ENCODE results near the gene RETN.

Gene RETN

DNA sequence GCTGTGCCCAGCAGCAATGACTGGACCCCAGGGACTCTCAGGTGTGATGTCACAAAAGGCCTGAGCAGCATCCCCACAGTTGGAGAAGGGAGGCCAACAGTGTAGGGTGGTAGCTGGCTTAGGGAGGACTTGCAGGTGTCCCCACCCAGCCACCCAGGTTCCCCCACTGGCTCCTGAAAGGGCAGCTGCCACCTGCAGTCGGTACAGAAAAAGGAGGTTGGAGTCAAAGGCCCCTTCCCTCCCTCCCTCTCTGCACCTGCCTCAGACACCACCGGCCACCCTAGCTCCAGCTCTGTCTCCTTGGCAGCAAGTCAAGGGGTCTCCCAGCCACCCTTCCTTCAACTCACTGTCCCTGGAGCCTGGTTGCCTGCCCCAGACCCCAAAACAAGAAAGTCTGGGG, 35.2 kb upstream of the RETN start, which contains the start of gene PCP2:
PCP2 (minus strand) TSS at position 22 of the 400 bp plus-strand sequence. CDS start 262 bp downstream, outside the sequence.
- no peak for DNase-seq
- TF ChIP-seq, protein P1, sequence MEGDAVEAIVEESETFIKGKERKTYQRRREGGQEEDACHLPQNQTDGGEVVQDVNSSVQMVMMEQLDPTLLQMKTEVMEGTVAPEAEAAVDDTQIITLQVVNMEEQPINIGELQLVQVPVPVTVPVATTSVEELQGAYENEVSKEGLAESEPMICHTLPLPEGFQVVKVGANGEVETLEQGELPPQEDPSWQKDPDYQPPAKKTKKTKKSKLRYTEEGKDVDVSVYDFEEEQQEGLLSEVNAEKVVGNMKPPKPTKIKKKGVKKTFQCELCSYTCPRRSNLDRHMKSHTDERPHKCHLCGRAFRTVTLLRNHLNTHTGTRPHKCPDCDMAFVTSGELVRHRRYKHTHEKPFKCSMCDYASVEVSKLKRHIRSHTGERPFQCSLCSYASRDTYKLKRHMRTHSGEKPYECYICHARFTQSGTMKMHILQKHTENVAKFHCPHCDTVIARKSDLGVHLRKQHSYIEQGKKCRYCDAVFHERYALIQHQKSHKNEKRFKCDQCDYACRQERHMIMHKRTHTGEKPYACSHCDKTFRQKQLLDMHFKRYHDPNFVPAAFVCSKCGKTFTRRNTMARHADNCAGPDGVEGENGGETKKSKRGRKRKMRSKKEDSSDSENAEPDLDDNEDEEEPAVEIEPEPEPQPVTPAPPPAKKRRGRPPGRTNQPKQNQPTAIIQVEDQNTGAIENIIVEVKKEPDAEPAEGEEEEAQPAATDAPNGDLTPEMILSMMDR (IDR thresholded peaks at IDR 0.05; ENCODE audit: low read length) = no peak
- no peak within 1 kb of the TSS for H3K4me2 ChIP-seq (ENCODE audit: low read depth, low read length)

DNA sequence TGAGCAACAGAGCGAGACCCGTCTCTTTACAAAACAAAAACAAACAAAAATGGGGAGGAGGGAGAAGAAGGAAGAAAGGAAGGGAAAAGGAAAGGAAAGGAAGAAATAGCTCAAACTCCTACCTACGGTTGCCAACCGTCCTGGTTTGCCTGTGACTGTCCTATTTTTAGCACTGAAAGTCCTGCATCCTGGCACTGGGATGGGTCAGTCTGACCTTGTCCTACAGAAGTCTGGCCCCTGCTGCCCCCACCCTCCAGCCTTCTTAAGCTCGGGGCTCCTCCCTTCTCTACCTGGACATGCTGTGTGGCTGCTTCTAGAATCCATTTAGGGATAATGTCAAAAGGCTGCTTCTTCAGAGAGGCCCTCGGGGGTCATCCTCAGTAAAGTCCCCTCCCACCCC, 33.2 kb upstream of the RETN start:
- no peaks in the 10 kb centered on the region for H3F3A ChIP-seq (ENCODE audit: insufficient read depth, low read length)
- H3K4me2 ChIP-seq (ENCODE audit: low read depth, low read length) = no peak overlapping the region
- H3K9me2 ChIP-seq (replicated peaks; ENCODE audit: insufficient read depth, low read length) = no peaks in the 10 kb centered on the region
- TF ChIP-seq EZH2 (optimal IDR thresholded peaks at IDR 0.05; ENCODE audit: low read depth, low read length) = no peak
- TF ChIP-seq, protein P1 (IDR thresholded peaks at IDR 0.05; ENCODE audit: low read length) = no peak
- no peak for TF ChIP-seq EZH2phosphoT487 (IDR thresholded peaks at IDR 0.05; ENCODE audit: low read length)
- H2AFZ ChIP-seq (ENCODE audit: low read length) = no peak overlapping the region
- H4K20me1 ChIP-seq (ENCODE audit: insufficient read depth, low read length) = no peaks in the 10 kb centered on the region
- H3K27ac ChIP-seq (ENCODE audit: low read length) = no peak overlapping the region
- DNase-seq = no peak
- H3K4me3 ChIP-seq (ENCODE audit: low read length) = no peak overlapping the region
- no peaks in the 10 kb centered on the region for H3K9me3 ChIP-seq (replicated peaks; ENCODE audit: insufficient read depth, low read length)
- H3K4me1 ChIP-seq (ENCODE audit: low read length) = peaks cover 4% of the 10 kb centered on the region
- peaks cover 24% of the 10 kb centered on the region for H3K79me2 ChIP-seq (ENCODE audit: low read length)
- no peaks in the 10 kb centered on the region for H3K36me3 ChIP-seq (replicated peaks; ENCODE audit: insufficient read depth, low read length)
- H3K9ac ChIP-seq (ENCODE audit: low read length) = no peak overlapping the region
- H3K27me3 ChIP-seq (replicated peaks; ENCODE audit: insufficient read depth, low read length) = no peaks in the 10 kb centered on the region

More for the DNA sequence above, 35.2 kb upstream of the RETN start, which contains the start of gene PCP2:
- Histone ChIP-seq H2AFZ (ENCODE audit: low read length) (no peak within 1 kb of the TSS), H3K36me3 (replicated peaks; ENCODE audit: insufficient read depth, low read length) (no peaks in the 10 kb centered on the region), H3F3A (ENCODE audit: insufficient read depth, low read length) (no peaks in the 10 kb centered on the region), H4K20me1 (ENCODE audit: insufficient read depth, low read length) (no peaks in the 10 kb centered on the region), H3K9me3 (replicated peaks; ENCODE audit: insufficient read depth, low read length) (no peaks in the 10 kb centered on the region), H3K9ac (ENCODE audit: low read length) (no peak within 1 kb of the TSS), H3K4me3 (ENCODE audit: low read length) (no peak within 1 kb of the TSS), H3K79me2 (ENCODE audit: low read length) (peaks cover 36% of the 10 kb centered on the region), H3K4me1 (ENCODE audit: low read length) (peaks cover 9% of the 10 kb centered on the region), H3K9me2 (replicated peaks; ENCODE audit: insufficient read depth, low read length) (no peaks in the 10 kb centered on the region), H3K27ac (ENCODE audit: low read length) (no peak within 1 kb of the TSS), H3K27me3 (replicated peaks; ENCODE audit: insufficient read depth, low read length) (no peaks in the 10 kb centered on the region)

DNA sequence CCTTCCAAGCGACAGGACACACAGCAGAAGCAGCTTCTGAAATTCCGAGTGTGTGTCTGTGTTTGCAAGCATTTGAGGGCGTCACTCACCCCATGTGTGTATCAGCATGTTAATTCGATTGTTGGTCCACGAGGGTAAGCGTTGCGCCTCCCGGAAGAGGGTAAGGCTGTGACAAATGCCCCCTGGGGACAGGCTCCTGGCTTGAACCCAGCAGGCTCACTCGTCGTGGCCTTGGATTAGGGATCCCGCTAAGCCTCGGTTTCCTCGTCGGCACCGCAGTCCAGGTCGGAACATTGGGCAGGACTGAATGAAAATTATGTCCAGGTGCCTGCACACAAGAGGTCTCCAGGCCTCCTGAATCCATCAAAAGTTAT, 32.5 kb upstream of the RETN start:
- no peaks in the 10 kb centered on the region for H4K20me1 ChIP-seq (ENCODE audit: insufficient read depth, low read length)
- TF ChIP-seq EZH2 (optimal IDR thresholded peaks at IDR 0.05; ENCODE audit: low read depth, low read length) (no peak), EZH2phosphoT487 (IDR thresholded peaks at IDR 0.05; ENCODE audit: low read length) (no peak)
- TF ChIP-seq, protein P1 (IDR thresholded peaks at IDR 0.05; ENCODE audit: low read length) = no peak
- H3K4me1 ChIP-seq (ENCODE audit: low read length) = peaks cover 3% of the 10 kb centered on the region
- H3K27me3 ChIP-seq (replicated peaks; ENCODE audit: insufficient read depth, low read length) = no peaks in the 10 kb centered on the region
- H2AFZ ChIP-seq (ENCODE audit: low read length) = peak overlapping the region; percentile 88
- H3K9ac ChIP-seq (ENCODE audit: low read length) = no peak overlapping the region
- no peak overlapping the region for H3K4me3 ChIP-seq (ENCODE audit: low read length)
- H3F3A ChIP-seq (ENCODE audit: insufficient read depth, low read length) = no peaks in the 10 kb centered on the region
- no peak overlapping the region for H3K27ac ChIP-seq (ENCODE audit: low read length)
- H3K9me3 ChIP-seq (replicated peaks; ENCODE audit: insufficient read depth, low read length) = no peaks in the 10 kb centered on the region
- no peak for DNase-seq
- H3K36me3 ChIP-seq (replicated peaks; ENCODE audit: insufficient read depth, low read length) = no peaks in the 10 kb centered on the region
- H3K4me2 ChIP-seq (ENCODE audit: low read depth, low read length) = peak overlapping the region; percentile 46; the same call in 1 of the 2 replicates
- H3K79me2 ChIP-seq (ENCODE audit: low read length) = peaks cover 19% of the 10 kb centered on the region
- H3K9me2 ChIP-seq (replicated peaks; ENCODE audit: insufficient read depth, low read length) = no peaks in the 10 kb centered on the region

Data from MM.1S (cell line).